ENCODE results near the gene ADPRHL1. TPM values are rescaled to one million over a fixed set of nuclear protein-coding genes. Genes with fewer than 3 reads are reported as not detected.
"Not testable (repeated sequence)": the region's sequence is repeated elsewhere in the genome, so short reads cannot be mapped to it uniquely, and the experiment has no call there.

ADPRHL1 gene
- total RNA-seq, 2 experiments from 2014 or later = 0.50 to 0.56 TPM

- CTCF ChIA-PET = interaction anchor here (0.6 to 1.6 kb wide), 19 partner anchors 14 to 456 kb away, joined by 3 to 16 read pairs (median 3); no protein-coding TSS in a partner anchor
These were observed 59.5 kb downstream of the ADPRHL1 start for GRCh38 chr13:113393563-113394338.

GRCh38 chr13:113393226-113393562 lies 60.1 kb downstream of the ADPRHL1 start:
- ChIA-PET CTCF (interaction anchor here (0.9 kb wide), 1 partner anchor 129 kb away, joined by 3 read pairs; no protein-coding TSS in a partner anchor), POLR2A (interaction anchor here (0.5 kb wide), 1 partner anchor 167 kb away, joined by 3 read pairs; no protein-coding TSS in a partner anchor)
- Mint-ChIP-seq H3K9me3 (peaks cover 6% of the 10 kb centered on the region), H3K27ac (no peak overlapping the region), H3K36me3 (no peaks in the 10 kb centered on the region), H3K27me3 (no peaks in the 10 kb centered on the region), H3K4me3 (peak overlapping the region; percentile 90), H3K4me1 (ENCODE audit: low read depth) (peaks cover 4% of the 10 kb centered on the region)
- DNase-seq = no peak
- intact Hi-C loops (cut with micrococcal nuclease) = no loop called here

More at GRCh38 chr13:113393563-113394338, 59.5 kb downstream of the ADPRHL1 start:
- intact Hi-C loops (cut with micrococcal nuclease) = loop anchor here (1.0 to 2.0 kb wide), 2 partner anchors 119 to 451 kb away; no protein-coding TSS in a partner anchor
- peak overlapping the region; percentile 90 for H3K4me3 Mint-ChIP-seq
- peaks cover 4% of the 10 kb centered on the region for H3K4me1 Mint-ChIP-seq (ENCODE audit: low read depth)
- H3K27me3 Mint-ChIP-seq = no peaks in the 10 kb centered on the region
- peak; percentile 88 for DNase-seq
- no peak overlapping the region for H3K27ac Mint-ChIP-seq
- no peaks in the 10 kb centered on the region for H3K36me3 Mint-ChIP-seq
- peaks cover 3% of the 10 kb centered on the region for H3K9me3 Mint-ChIP-seq
- POLR2A ChIA-PET = no interaction called here

- Mint-ChIP-seq H3K9me3 (peaks cover 19% of the 10 kb centered on the region), H3K4me3 (no peak overlapping the region), H3K27me3 (no peaks in the 10 kb centered on the region), H3K27ac (no peak overlapping the region), H3K4me1 (ENCODE audit: low read depth) (peaks cover 4% of the 10 kb centered on the region), H3K36me3 (no peaks in the 10 kb centered on the region)
- DNase-seq = no peak
- POLR2A ChIA-PET = no interaction called here
- CTCF ChIA-PET = no interaction called here
- intact Hi-C loops (cut with micrococcal nuclease) = no loop called here
These were observed 62.3 kb downstream of the ADPRHL1 start for GRCh38 chr13:113390874-113391497.

- H3K27ac Mint-ChIP-seq; H3K36me3 Mint-ChIP-seq; DNase-seq; H3K27me3 Mint-ChIP-seq; CTCF ChIA-PET; H3K4me3 Mint-ChIP-seq; intact Hi-C loops (cut with micrococcal nuclease): not testable (repeated sequence)
- H3K4me1 Mint-ChIP-seq (ENCODE audit: low read depth) = peaks cover 11% of the 10 kb centered on the region
- POLR2A ChIA-PET = interaction anchor here (0.6 kb wide), 1 partner anchor 63 kb away, joined by 5 read pairs; no protein-coding TSS in a partner anchor
- H3K9me3 Mint-ChIP-seq = peaks cover 21% of the 10 kb centered on the region
These were observed 63.7 kb downstream of the ADPRHL1 start for GRCh38 chr13:113389586-113389985.

GRCh38 chr13:113387396-113387795 lies 65.9 kb downstream of the ADPRHL1 start:
- H3K27me3 Mint-ChIP-seq = peaks cover 4% of the 10 kb centered on the region
- intact Hi-C loops (cut with micrococcal nuclease) = no loop called here
- no peak overlapping the region for H3K4me3 Mint-ChIP-seq
- POLR2A ChIA-PET = no interaction called here
- no peak overlapping the region for H3K27ac Mint-ChIP-seq
- DNase-seq = no peak
- peaks cover 39% of the 10 kb centered on the region for H3K9me3 Mint-ChIP-seq
- CTCF ChIA-PET = interaction anchor here (1.6 kb wide), 1 partner anchor 9 kb away, joined by 5 read pairs; no protein-coding TSS in a partner anchor
- peaks cover 6% of the 10 kb centered on the region for H3K4me1 Mint-ChIP-seq (ENCODE audit: low read depth)
- no peaks in the 10 kb centered on the region for H3K36me3 Mint-ChIP-seq

GRCh38 chr13:113383089-113383488 lies 70.2 kb downstream of the ADPRHL1 start:
- no peak for DNase-seq
- intact Hi-C loops (cut with micrococcal nuclease) = no loop called here
- peaks cover 9% of the 10 kb centered on the region for H3K27me3 Mint-ChIP-seq
- H3K9me3 Mint-ChIP-seq = peaks cover 36% of the 10 kb centered on the region
- ChIA-PET POLR2A (no interaction called here), CTCF (no interaction called here)
- no peak overlapping the region for H3K27ac Mint-ChIP-seq
- H3K4me3 Mint-ChIP-seq = no peak overlapping the region
- H3K36me3 Mint-ChIP-seq = no peaks in the 10 kb centered on the region
- H3K4me1 Mint-ChIP-seq (ENCODE audit: low read depth) = peaks cover 6% of the 10 kb centered on the region

- H3K4me1 Mint-ChIP-seq (ENCODE audit: low read depth); POLR2A ChIA-PET; H3K36me3 Mint-ChIP-seq; H3K4me3 Mint-ChIP-seq; H3K27ac Mint-ChIP-seq; DNase-seq; intact Hi-C loops (cut with micrococcal nuclease); CTCF ChIA-PET: not testable (repeated sequence)
- peaks cover 13% of the 10 kb centered on the region for H3K27me3 Mint-ChIP-seq
- H3K9me3 Mint-ChIP-seq = peaks cover 36% of the 10 kb centered on the region
These were observed 70.7 kb downstream of the ADPRHL1 start for GRCh38 chr13:113382542-113382941.

- ChIA-PET POLR2A (no interaction called here), CTCF (interaction anchor here (0.7 to 1.4 kb wide), 2 partner anchors 15 to 44 kb away, joined by 3 read pairs; no protein-coding TSS in a partner anchor)
- H3K4me3 Mint-ChIP-seq = no peak overlapping the region
- no peak for DNase-seq
- no peaks in the 10 kb centered on the region for H3K4me1 Mint-ChIP-seq (ENCODE audit: low read depth)
- H3K27ac Mint-ChIP-seq = no peak overlapping the region
- intact Hi-C loops (cut with micrococcal nuclease) = no loop called here
- peaks cover 17% of the 10 kb centered on the region for H3K27me3 Mint-ChIP-seq
- H3K36me3 Mint-ChIP-seq = no peaks in the 10 kb centered on the region
- peaks cover 17% of the 10 kb centered on the region for H3K9me3 Mint-ChIP-seq
These were observed 74.5 kb downstream of the ADPRHL1 start for GRCh38 chr13:113378825-113379224.

GRCh38 chr13:113374511-113375175 lies 78.6 kb downstream of the ADPRHL1 start:
- intact Hi-C loops (cut with micrococcal nuclease) = no loop called here
- Mint-ChIP-seq H3K27ac (no peak overlapping the region), H3K9me3 (no peaks in the 10 kb centered on the region), H3K27me3 (peaks cover 9% of the 10 kb centered on the region), H3K36me3 (no peaks in the 10 kb centered on the region), H3K4me1 (ENCODE audit: low read depth) (no peaks in the 10 kb centered on the region), H3K4me3 (no peak overlapping the region)
- ChIA-PET POLR2A (no interaction called here), CTCF (no interaction called here)
- DNase-seq = no peak

GRCh38 chr13:113373811-113374485 lies 79.3 kb downstream of the ADPRHL1 start:
- Mint-ChIP-seq H3K4me3 (no peak overlapping the region), H3K27me3 (peaks cover 8% of the 10 kb centered on the region), H3K4me1 (ENCODE audit: low read depth) (no peaks in the 10 kb centered on the region), H3K36me3 (no peaks in the 10 kb centered on the region), H3K27ac (no peak overlapping the region), H3K9me3 (no peaks in the 10 kb centered on the region)
- no peak for DNase-seq
- intact Hi-C loops (cut with micrococcal nuclease) = no loop called here
- CTCF ChIA-PET = no interaction called here
- POLR2A ChIA-PET = no interaction called here

- H3K4me1 Mint-ChIP-seq (ENCODE audit: low read depth) = not testable (repeated sequence)
These were observed 81.6 kb downstream of the ADPRHL1 start for GRCh38 chr13:113371701-113372100.

GRCh38 chr13:113371061-113371460 lies 82.2 kb downstream of the ADPRHL1 start:
- CTCF ChIA-PET = no interaction called here
- Mint-ChIP-seq H3K27ac (no peak overlapping the region), H3K27me3 (peaks cover 4% of the 10 kb centered on the region), H3K36me3 (no peaks in the 10 kb centered on the region), H3K4me3 (no peak overlapping the region), H3K9me3 (no peaks in the 10 kb centered on the region), H3K4me1 (ENCODE audit: low read depth) (no peaks in the 10 kb centered on the region)
- POLR2A ChIA-PET = no interaction called here
- DNase-seq = no peak
- intact Hi-C loops (cut with micrococcal nuclease) = no loop called here

More at GRCh38 chr13:113371701-113372100, 81.6 kb downstream of the ADPRHL1 start:
- H3K27me3 Mint-ChIP-seq; H3K36me3 Mint-ChIP-seq; DNase-seq; H3K9me3 Mint-ChIP-seq; H3K27ac Mint-ChIP-seq; POLR2A ChIA-PET; H3K4me3 Mint-ChIP-seq; intact Hi-C loops (cut with micrococcal nuclease): not testable (repeated sequence)
- CTCF ChIA-PET = interaction anchor here (0.7 kb wide), 1 partner anchor 88 kb away, joined by 3 read pairs; no protein-coding TSS in a partner anchor

Measured in activated CD4-positive, alpha-beta memory T cell treated with anti-CD3 and anti-CD28 coated beads for 36 hours (primary cell).